ENCODE data around the gene ZNF561.
A peak's percentile ranks its signal among the peaks of the same experiment; 100 is the strongest.
"Not testable (repeated sequence)": the region's sequence is repeated elsewhere in the genome, so short reads cannot be mapped to it uniquely, and the experiment has no call there.

Gene ZNF561

DNA sequence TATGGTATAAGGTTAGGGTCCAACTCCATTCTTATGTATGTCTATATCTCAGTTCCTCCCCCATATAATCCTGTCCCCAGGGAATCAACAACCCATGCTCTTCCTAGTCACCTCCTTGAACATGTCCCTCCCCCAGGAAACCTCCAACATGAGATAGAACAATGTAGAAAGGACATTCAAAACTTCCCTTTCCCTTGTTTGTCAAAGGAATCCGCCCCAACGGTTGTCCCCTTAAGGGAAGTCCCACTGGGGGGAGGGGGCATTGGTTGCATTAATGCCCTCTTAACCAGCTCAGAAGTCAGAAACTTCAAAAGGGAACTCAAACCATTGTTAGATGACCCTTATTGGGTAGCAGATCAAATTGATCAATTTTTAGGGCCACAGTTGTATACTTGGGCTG is 6.8 kb upstream of the ZNF561 start:
- H3K27ac ChIP-seq (ENCODE audit: low read length): no peak overlapping the region
- H3K4me3 ChIP-seq (ENCODE audit: low read length): no peak overlapping the region
- no peaks in the 10 kb centered on the region for H3K9me3 ChIP-seq (ENCODE audit: control insufficient read depth, low read depth, low read length)
- no peaks in the 10 kb centered on the region for H3K27me3 ChIP-seq (ENCODE audit: control insufficient read depth, insufficient read depth, low read length)
- no peaks in the 10 kb centered on the region for H3K4me1 ChIP-seq (ENCODE audit: control insufficient read depth, low read depth, low read length)
- H3K36me3 ChIP-seq (ENCODE audit: control insufficient read depth, low read depth, low read length): peaks cover 9% of the 10 kb centered on the region
- no peak overlapping the region for H3K9ac ChIP-seq (ENCODE audit: low read length)

DNA sequence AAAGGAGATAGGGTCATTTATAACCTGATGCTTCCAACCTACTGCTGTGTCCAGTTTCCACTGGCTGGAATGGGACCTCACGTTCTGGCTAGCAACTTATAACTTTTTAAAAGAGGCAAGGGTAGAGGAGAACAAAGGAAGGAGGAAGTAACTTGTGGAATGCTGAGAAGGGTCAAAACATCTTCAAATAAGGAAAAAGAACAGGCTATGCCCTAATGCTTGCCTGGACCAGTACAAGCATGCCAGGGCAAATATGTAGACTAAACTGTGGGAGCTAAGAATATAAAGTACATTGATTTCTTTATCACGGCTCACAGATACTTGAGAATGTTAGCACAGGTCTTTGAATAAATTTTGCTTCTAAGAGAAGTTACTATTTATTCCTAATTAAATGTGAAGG is 1.5 kb upstream of the ZNF561 start:
- H3K27ac ChIP-seq (ENCODE audit: low read length): no peak overlapping the region
- H3K4me3 ChIP-seq (ENCODE audit: low read length): peak overlapping the region; percentile 41
- H3K27me3 ChIP-seq (ENCODE audit: control insufficient read depth, insufficient read depth, low read length): no peaks in the 10 kb centered on the region
- peaks cover 3% of the 10 kb centered on the region for H3K4me1 ChIP-seq (ENCODE audit: control insufficient read depth, low read depth, low read length)
- H3K9me3 ChIP-seq (ENCODE audit: control insufficient read depth, low read depth, low read length): no peaks in the 10 kb centered on the region
- peak overlapping the region; percentile 99 for H3K9ac ChIP-seq (ENCODE audit: low read length)
- H3K36me3 ChIP-seq (ENCODE audit: control insufficient read depth, low read depth, low read length): peaks cover 16% of the 10 kb centered on the region

DNA sequence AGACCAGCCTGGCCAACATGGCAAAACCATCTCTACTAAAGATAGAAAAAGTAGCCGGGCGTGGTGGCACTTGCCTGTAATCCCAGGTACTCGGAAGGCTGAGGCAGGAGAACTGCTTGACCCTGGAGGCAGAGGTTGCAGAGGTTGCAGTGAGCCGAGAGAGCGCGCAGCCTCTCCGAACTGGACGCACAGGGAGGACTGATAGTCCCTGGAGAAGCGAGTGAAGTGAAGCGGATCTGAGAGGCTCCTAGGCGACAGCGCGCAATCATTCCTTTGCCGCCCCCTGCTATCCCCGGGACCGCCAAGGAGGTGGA is 233 bp downstream of the ZNF561 start:
- no peaks in the 10 kb centered on the region for H3K27me3 ChIP-seq (ENCODE audit: control insufficient read depth, insufficient read depth, low read length)
- peaks cover 3% of the 10 kb centered on the region for H3K4me1 ChIP-seq (ENCODE audit: control insufficient read depth, low read depth, low read length)
- H3K4me3 ChIP-seq (ENCODE audit: low read length): peak overlapping the region; percentile 99
- no peaks in the 10 kb centered on the region for H3K9me3 ChIP-seq (ENCODE audit: control insufficient read depth, low read depth, low read length)
- H3K36me3 ChIP-seq (ENCODE audit: control insufficient read depth, low read depth, low read length): peaks cover 32% of the 10 kb centered on the region
- H3K27ac ChIP-seq (ENCODE audit: low read length): peak overlapping the region; percentile 100
- peak overlapping the region; percentile 99 for H3K9ac ChIP-seq (ENCODE audit: low read length)

DNA sequence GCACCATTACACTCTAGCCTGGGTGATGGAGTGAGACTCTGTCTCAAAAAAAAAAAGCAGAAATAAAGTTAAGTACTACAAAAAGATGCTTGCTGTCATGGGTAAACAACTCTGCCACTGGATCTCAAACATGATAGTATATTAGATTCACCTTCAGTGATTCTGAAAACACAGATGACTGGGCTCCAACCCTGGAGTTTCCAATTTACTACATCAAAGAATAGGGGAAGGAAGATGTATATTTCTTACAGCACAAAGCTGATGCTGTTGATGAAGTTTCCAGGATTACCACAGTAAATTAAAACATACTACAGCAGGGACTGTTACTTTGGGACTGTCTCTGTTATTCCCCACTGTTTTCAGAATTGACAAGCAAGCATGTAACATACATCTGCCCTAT is 5.2 kb downstream of the ZNF561 start:
- Histone ChIP-seq H3K4me1 (ENCODE audit: control insufficient read depth, low read depth, low read length) (no peaks in the 10 kb centered on the region), H3K9me3 (ENCODE audit: control insufficient read depth, low read depth, low read length) (peaks cover 9% of the 10 kb centered on the region), H3K27ac (ENCODE audit: low read length) (no peak overlapping the region), H3K4me3 (ENCODE audit: low read length) (no peak overlapping the region), H3K9ac (ENCODE audit: low read length) (no peak overlapping the region), H3K27me3 (ENCODE audit: control insufficient read depth, insufficient read depth, low read length) (no peaks in the 10 kb centered on the region), H3K36me3 (ENCODE audit: control insufficient read depth, low read depth, low read length) (peaks cover 81% of the 10 kb centered on the region)

- H3K4me3 ChIP-seq (ENCODE audit: low read length): no peak overlapping the region
- no peaks in the 10 kb centered on the region for H3K4me1 ChIP-seq (ENCODE audit: control insufficient read depth, low read depth, low read length)
- no peak overlapping the region for H3K9ac ChIP-seq (ENCODE audit: low read length)
- peaks cover 23% of the 10 kb centered on the region for H3K9me3 ChIP-seq (ENCODE audit: control insufficient read depth, low read depth, low read length)
- no peak overlapping the region for H3K27ac ChIP-seq (ENCODE audit: low read length)
- peaks cover 72% of the 10 kb centered on the region for H3K36me3 ChIP-seq (ENCODE audit: control insufficient read depth, low read depth, low read length)
- no peaks in the 10 kb centered on the region for H3K27me3 ChIP-seq (ENCODE audit: control insufficient read depth, insufficient read depth, low read length)
Observed at GRCh38 chr19:9610484-9611113, 10.4 kb downstream of the ZNF561 start.

DNA sequence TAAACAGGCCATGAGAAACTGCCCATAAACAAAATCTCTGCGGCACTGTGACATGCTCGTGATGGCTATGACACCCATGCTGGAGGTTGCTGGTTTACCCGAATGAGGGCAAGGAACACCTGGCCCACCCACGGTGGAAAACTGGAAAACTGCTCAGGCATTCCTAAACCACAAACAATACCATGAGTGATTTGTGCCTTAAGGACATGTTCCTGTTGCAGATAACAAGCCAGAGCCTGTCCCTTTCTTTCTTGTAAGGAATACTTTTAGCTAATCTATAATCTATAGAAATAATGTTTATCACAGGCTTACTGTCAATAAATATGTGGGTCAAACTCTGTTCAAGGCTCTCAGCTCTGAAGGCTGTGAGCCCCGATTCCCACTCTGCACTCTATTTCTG is 12.1 kb downstream of the ZNF561 start:
- H3K27me3 ChIP-seq (ENCODE audit: control insufficient read depth, insufficient read depth, low read length): no peaks in the 10 kb centered on the region
- no peak overlapping the region for H3K4me3 ChIP-seq (ENCODE audit: low read length)
- peaks cover 55% of the 10 kb centered on the region for H3K36me3 ChIP-seq (ENCODE audit: control insufficient read depth, low read depth, low read length)
- no peak overlapping the region for H3K9ac ChIP-seq (ENCODE audit: low read length)
- no peak overlapping the region for H3K27ac ChIP-seq (ENCODE audit: low read length)
- H3K4me1 ChIP-seq (ENCODE audit: control insufficient read depth, low read depth, low read length): no peaks in the 10 kb centered on the region
- peaks cover 23% of the 10 kb centered on the region for H3K9me3 ChIP-seq (ENCODE audit: control insufficient read depth, low read depth, low read length)

GRCh38 chr19:9597027-9597426 is 24.0 kb downstream of the ZNF561 start:
- Histone ChIP-seq H3K36me3 (ENCODE audit: control insufficient read depth, low read depth, low read length) (no peaks in the 10 kb centered on the region), H3K4me3 (ENCODE audit: low read length) (no peak overlapping the region), H3K9me3 (ENCODE audit: control insufficient read depth, low read depth, low read length) (no peaks in the 10 kb centered on the region), H3K4me1 (ENCODE audit: control insufficient read depth, low read depth, low read length) (no peaks in the 10 kb centered on the region), H3K27me3 (ENCODE audit: control insufficient read depth, insufficient read depth, low read length) (no peaks in the 10 kb centered on the region), H3K9ac (ENCODE audit: low read length) (no peak overlapping the region), H3K27ac (ENCODE audit: low read length) (no peak overlapping the region)

- Histone ChIP-seq H3K9me3 (ENCODE audit: control insufficient read depth, low read depth, low read length) (no peaks in the 10 kb centered on the region), H3K27me3 (ENCODE audit: control insufficient read depth, insufficient read depth, low read length) (no peaks in the 10 kb centered on the region), H3K27ac (ENCODE audit: low read length) (no peak overlapping the region), H3K36me3 (ENCODE audit: control insufficient read depth, low read depth, low read length) (peaks cover 2% of the 10 kb centered on the region), H3K9ac (ENCODE audit: low read length) (no peak overlapping the region), H3K4me3 (ENCODE audit: low read length) (no peak overlapping the region), H3K4me1 (ENCODE audit: control insufficient read depth, low read depth, low read length) (peaks cover 16% of the 10 kb centered on the region)
Observed at GRCh38 chr19:9586764-9587163, 34.3 kb downstream of the ZNF561 start.

DNA sequence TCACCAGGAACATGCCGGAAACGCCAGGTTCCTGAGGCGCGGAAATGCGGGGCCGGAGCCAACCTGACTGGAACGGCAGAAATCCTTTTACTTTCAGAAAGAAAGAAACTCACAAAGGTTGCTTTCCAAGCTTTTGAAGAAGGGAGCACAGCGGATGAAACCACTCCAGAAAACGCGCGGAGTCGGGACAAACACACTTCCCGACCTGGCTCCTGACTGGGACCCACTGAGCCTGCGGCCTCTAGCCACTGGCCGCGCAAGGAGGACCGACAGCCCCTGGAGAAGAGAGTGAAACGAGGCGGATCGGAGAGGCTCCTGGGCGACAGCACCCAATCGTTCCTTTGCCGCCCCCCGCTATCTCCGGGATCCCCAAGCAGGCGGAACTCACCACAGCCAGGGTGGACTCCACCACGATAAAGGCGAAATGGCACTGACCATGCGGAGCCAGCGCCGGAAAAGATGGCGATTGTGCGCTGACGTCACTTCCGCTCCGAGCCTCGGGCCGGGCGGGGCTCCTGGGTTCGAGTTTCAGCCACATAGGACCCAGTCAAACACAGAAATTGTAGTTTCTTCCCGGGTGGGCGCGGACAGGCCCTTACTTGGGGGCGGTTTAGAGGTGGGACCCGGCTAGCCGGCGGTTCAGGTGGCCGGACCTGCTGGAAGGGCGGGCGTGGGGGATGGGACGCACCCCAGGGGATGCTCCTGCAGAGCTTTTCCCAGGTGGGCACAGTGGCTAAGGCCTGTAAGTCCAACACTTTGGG is 36.8 kb downstream of the ZNF561 start, which contains the start of gene ZNF121:
Gene ZNF121, minus strand, starts transcription at position 432 of the 761 bp plus-strand sequence. CDS start 16,407 bp downstream, outside the sequence.
- peak within 1 kb of the TSS; percentile 94 for H3K27ac ChIP-seq (ENCODE audit: low read length)
- no peaks in the 10 kb centered on the region for H3K27me3 ChIP-seq (ENCODE audit: control insufficient read depth, insufficient read depth, low read length)
- peak within 1 kb of the TSS; percentile 99 for H3K9ac ChIP-seq (ENCODE audit: low read length)
- H3K4me1 ChIP-seq (ENCODE audit: control insufficient read depth, low read depth, low read length): peaks cover 20% of the 10 kb centered on the region
- no peaks in the 10 kb centered on the region for H3K9me3 ChIP-seq (ENCODE audit: control insufficient read depth, low read depth, low read length)
- peaks cover 9% of the 10 kb centered on the region for H3K36me3 ChIP-seq (ENCODE audit: control insufficient read depth, low read depth, low read length)
- H3K4me3 ChIP-seq (ENCODE audit: low read length): peak within 1 kb of the TSS; percentile 99

DNA sequence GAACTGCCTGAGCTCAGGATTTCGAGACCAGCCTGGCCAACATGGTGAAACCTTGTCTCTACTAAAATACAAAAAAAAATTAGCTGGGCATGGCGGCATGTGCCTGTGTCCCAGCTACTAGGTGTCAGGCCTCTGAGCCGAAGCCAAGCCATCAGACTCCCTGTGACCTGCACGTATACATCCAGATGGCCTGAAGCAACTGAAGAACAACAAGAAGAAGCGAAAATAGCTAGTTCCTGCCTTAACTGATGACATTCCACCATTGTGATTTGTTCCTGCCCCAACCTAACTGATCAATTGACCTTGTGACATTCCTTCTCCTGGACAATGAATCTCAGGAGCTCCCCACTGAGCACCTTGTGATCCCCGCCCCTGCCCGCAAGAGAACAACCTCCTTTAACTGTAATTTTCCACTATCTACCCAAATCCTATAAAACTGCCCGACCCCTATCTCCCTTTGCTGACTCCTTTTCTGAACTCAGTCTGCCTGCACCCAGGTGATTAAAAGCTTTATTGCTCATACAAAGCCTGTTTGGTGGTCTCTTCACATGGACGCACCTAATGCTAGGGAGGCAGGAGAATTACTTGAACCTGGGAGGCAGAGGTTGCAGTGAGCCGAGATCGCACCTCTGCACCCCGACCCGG is 38.8 kb downstream of the ZNF561 start:
- Histone ChIP-seq H3K36me3 (ENCODE audit: control insufficient read depth, low read depth, low read length) (peaks cover 18% of the 10 kb centered on the region), H3K27ac (ENCODE audit: low read length) (peak overlapping the region; percentile 59), H3K9ac (ENCODE audit: low read length) (peak overlapping the region; percentile 54), H3K4me1 (ENCODE audit: control insufficient read depth, low read depth, low read length) (peaks cover 17% of the 10 kb centered on the region), H3K4me3 (ENCODE audit: low read length) (peak overlapping the region; percentile 99)
- not testable (repeated sequence) for H3K9me3 ChIP-seq (ENCODE audit: control insufficient read depth, low read depth, low read length); H3K27me3 ChIP-seq (ENCODE audit: control insufficient read depth, insufficient read depth, low read length)

DNA sequence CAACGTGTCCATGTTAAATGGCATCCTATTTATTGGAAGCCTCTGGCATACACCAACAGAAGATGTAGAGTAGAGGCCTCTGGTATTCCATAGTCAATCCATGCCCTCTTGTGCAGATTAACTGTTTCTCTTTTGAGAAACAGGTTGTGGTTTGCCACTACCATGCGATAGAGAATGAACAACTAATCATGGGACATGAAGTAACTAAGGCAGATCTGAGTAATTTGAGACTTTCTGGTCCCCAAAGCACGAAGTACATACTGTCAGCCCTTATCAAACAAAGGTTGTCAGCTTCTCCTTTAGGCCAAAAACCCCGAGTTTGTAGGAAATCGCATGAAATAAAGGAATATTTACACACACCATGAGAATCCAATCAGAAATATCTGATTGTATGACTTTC is 40.3 kb downstream of the ZNF561 start:
- H3K9me3 ChIP-seq (ENCODE audit: control insufficient read depth, low read depth, low read length): no peaks in the 10 kb centered on the region
- peak overlapping the region; percentile 23 for H3K27ac ChIP-seq (ENCODE audit: low read length)
- peaks cover 18% of the 10 kb centered on the region for H3K36me3 ChIP-seq (ENCODE audit: control insufficient read depth, low read depth, low read length)
- H3K4me3 ChIP-seq (ENCODE audit: low read length): peak overlapping the region; percentile 99
- H3K9ac ChIP-seq (ENCODE audit: low read length): no peak overlapping the region
- H3K27me3 ChIP-seq (ENCODE audit: control insufficient read depth, insufficient read depth, low read length): no peaks in the 10 kb centered on the region
- H3K4me1 ChIP-seq (ENCODE audit: control insufficient read depth, low read depth, low read length): peaks cover 17% of the 10 kb centered on the region
